CD4-positive, alpha-beta T cell (primary cell): ENCODE results near the gene RNF175. TPM values are rescaled to one million over a fixed set of nuclear protein-coding genes. Genes with fewer than 3 reads are reported as not detected.

Experiments used
- ATAC-seq: fragments of 200-7000 bp; cut with Tn5 transposase; one replicate; pipeline ENCODE4 v1.10.0; 2022; ENCODE audit warnings: mild to moderate bottlenecking; ENCODE audit not compliant: poor library complexity
- CTCF ChIA-PET: fragments of 350-600 bp; sonication (Branson Sonifier 250); formaldehyde crosslinking; loops from one replicate; lab custom pipeline; 2021; ENCODE audit warnings: antibody characterized with exemption, inconsistent platforms; lab: Charles Lee
- POLR2A ChIA-PET: fragments of 350-600 bp; sonication (Branson Sonifier 250); formaldehyde crosslinking; loops from one replicate; lab custom pipeline; 2021; ENCODE audit warnings: antibody characterized with exemption, inconsistent platforms; lab: Charles Lee
- DNase-seq, 14 experiments: peaks; one replicate each; pipeline ENCODE4 v3.0.0-alpha.2; 2013 to 2020; ENCODE audit warnings: mixed read lengths in 2 of 14
- H3K27ac ChIP-seq, 2 donors: one replicate each; pipeline versions ENCODE4 v1.5.1 to v1.7.0; 2013; ENCODE audit warnings: low read length in 2 of 2, low read depth in 1 of 2, mild to moderate bottlenecking in 1 of 2
- H3K27me3 ChIP-seq, 2 experiments: 1 replicate in 1 of 2; 2 replicates in 1 of 2; pipeline versions ENCODE4 v1.6.1 to v1.7.0; 2013; ENCODE audit warnings: low read length in 2 of 2, control low read depth in 1 of 2, mild to moderate bottlenecking in 1 of 2, moderate library complexity in 1 of 2; ENCODE audit not compliant: insufficient read depth in 2 of 2, control insufficient read depth in 1 of 2
- H3K36me3 ChIP-seq: one replicate; pipeline ENCODE4 v1.6.1; 2013; ENCODE audit warnings: low read length, control low read depth; ENCODE audit not compliant: insufficient read depth
- H3K4me1 ChIP-seq: one replicate; pipeline ENCODE4 v1.6.1; 2013; ENCODE audit warnings: low read length, control low read depth; ENCODE audit not compliant: insufficient read depth
- H3K4me3 ChIP-seq: one replicate; pipeline ENCODE4 v1.5.1; 2013; ENCODE audit warnings: mild to moderate bottlenecking, low read length, moderate library complexity
- H3K9me3 ChIP-seq, 2 experiments: 1 replicate in 1 of 2; 2 replicates in 1 of 2; pipeline versions ENCODE4 v1.6.1 to v1.7.0; 2013; ENCODE audit warnings: low read length in 2 of 2, mild to moderate bottlenecking in 2 of 2, control low read depth in 1 of 2, moderate library complexity in 1 of 2; ENCODE audit not compliant: control insufficient read depth in 1 of 2, insufficient read depth in 1 of 2
- H3K27ac Mint-ChIP-seq: one replicate; pipeline ENCODE4 v1.8.0; 2020; ENCODE audit warnings: mixed read lengths
- H3K27me3 Mint-ChIP-seq: one replicate; pipeline ENCODE4 v1.8.0; 2021; ENCODE audit warnings: mixed read lengths
- H3K36me3 Mint-ChIP-seq: one replicate; pipeline ENCODE4 v1.8.0; 2021; ENCODE audit warnings: low read depth, mixed read lengths
- H3K4me1 Mint-ChIP-seq: one replicate; pipeline ENCODE4 v1.8.0; 2021; ENCODE audit warnings: low read depth, mixed read lengths
- H3K4me3 Mint-ChIP-seq: one replicate; pipeline ENCODE4 v1.8.0; 2020; ENCODE audit warnings: mild to moderate bottlenecking, mixed read lengths
- H3K9me3 Mint-ChIP-seq: one replicate; pipeline ENCODE4 v1.8.0; 2020; ENCODE audit warnings: mixed read lengths
- CTCF ChIP-seq: fragments of 200-600 bp; IDR thresholded peaks from one replicate; pipeline ENCODE4 v1.8.0; 2022; ENCODE audit warnings: antibody characterized with exemption, mild to moderate bottlenecking
- intact Hi-C, 2 experiments: fragments of 100-400 bp; cut with DNase I in 1 of 2; cut with micrococcal nuclease in 1 of 2; formaldehyde crosslinking; loops; one replicate each; pipeline versions ENCODE4 v1.15.1 to v1.9.0; 2023 to 2025; cut with DNase I, micrococcal nuclease
- total RNA-seq, 174 experiments: library from RNA in 2 of 174; stranded (reverse) in 2 of 174; gene quantifications; one replicate each; pipeline ENCODE4 v1.2.3 and lab custom pipeline; 2021 to 2026

RNF175 gene
- total RNA-seq, 2 experiments from 2014 or later, result 1.4 to 1.8 TPM

- CTCF ChIA-PET, result no interaction called here
- no peak for ATAC-seq
- H3K9me3 Mint-ChIP-seq, result no peaks in the 10 kb centered on the region
- no peaks in the 10 kb centered on the region for H3K9me3 ChIP-seq
- POLR2A ChIA-PET, result no interaction called here
- DNase-seq, result no peak
- no peak overlapping the region for H3K4me3 ChIP-seq
- intact Hi-C loops, result no loop called here
- H3K27ac ChIP-seq, result no peak overlapping the region
- no peak overlapping the region for H3K27ac Mint-ChIP-seq
- TF ChIP-seq CTCF, result no peak
- peaks cover 6% of the 10 kb centered on the region for H3K4me1 ChIP-seq
- no peak overlapping the region for H3K4me3 Mint-ChIP-seq
- H3K27me3 ChIP-seq, result no peaks in the 10 kb centered on the region
- H3K27me3 Mint-ChIP-seq, result peaks cover 6% of the 10 kb centered on the region
- H3K4me1 Mint-ChIP-seq, result peaks cover 13% of the 10 kb centered on the region
- H3K36me3 Mint-ChIP-seq, result no peaks in the 10 kb centered on the region
- H3K36me3 ChIP-seq, result no peaks in the 10 kb centered on the region
Observed at GRCh38 chr4:153704522-153704921, 55.3 kb downstream of the RNF175 start.

GRCh38 chr4:153684971-153685371 lies 74.9 kb downstream of the RNF175 start:
- ChIA-PET POLR2A (interaction anchor here (1.2 kb wide), 1 partner anchor 217 kb away, joined by 3 read pairs; no protein-coding TSS in a partner anchor), CTCF (no interaction called here)
- Mint-ChIP-seq H3K4me3 (peak overlapping the region; percentile 89), H3K27ac (no peak overlapping the region), H3K36me3 (peaks cover 39% of the 10 kb centered on the region), H3K4me1 (peaks cover 17% of the 10 kb centered on the region), H3K9me3 (peaks cover 9% of the 10 kb centered on the region), H3K27me3 (peaks cover 27% of the 10 kb centered on the region)
- Histone ChIP-seq H3K27ac (no peak overlapping the region), H3K27me3 (peaks cover 8 to 12% of the 10 kb centered on the region in 2 experiments), H3K9me3 (peaks cover 7 to 20% of the 10 kb centered on the region in 2 experiments), H3K4me1 (peaks cover 17% of the 10 kb centered on the region), H3K4me3 (peak overlapping the region; percentile 69), H3K36me3 (no peaks in the 10 kb centered on the region)
- TF ChIP-seq CTCF, result no peak
- intact Hi-C loops, result no loop called here
- ATAC-seq, result no peak
- peak in 2 of 14 experiments; percentile 4 to 7 for DNase-seq

DNA sequence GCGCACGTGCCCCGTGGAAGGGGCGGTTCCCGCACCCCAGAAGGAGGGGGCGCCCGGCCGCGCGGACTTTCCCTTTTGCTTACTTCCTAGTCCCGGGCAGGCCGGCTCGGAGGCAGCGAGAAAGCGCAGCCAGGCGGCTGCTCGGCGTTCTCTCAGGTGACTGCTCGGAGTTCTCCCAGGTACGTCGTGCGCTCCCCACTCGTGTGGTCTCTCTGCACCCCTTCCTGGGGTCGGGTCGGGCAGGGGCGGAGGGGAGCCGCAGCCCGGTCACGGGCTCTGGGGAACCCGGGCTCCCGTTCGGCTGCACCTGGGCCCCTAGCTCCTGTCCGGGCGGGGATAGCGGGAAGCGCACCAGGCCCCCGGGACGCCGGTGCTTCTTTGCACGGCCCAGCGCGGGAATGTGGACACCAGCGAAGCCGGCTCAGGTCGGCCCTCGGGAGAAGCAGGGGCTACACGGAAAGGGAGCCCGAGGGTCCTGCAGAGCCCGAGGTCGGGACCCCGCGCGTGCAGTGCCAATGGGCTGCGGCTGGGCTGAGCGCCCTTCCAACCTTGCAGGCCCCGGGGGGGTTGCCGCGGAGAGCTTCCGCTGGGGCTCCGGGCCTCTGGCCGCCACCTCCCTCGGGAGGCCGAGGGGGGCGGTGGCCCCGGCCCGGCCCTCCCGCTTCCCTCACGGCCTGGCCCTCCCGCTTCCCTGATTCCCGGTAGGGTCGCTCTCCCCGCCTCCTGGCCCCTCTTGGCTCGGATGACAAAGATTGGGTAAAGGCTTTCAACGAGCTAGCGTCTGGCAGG lies 75.4 kb downstream of the RNF175 start, which contains the start of gene TLR2:
Gene TLR2, plus strand, starts transcription at position 99 of the 789 bp plus-strand sequence. CDS start 18,628 bp downstream, outside the sequence.
- H3K36me3 ChIP-seq, result no peaks in the 10 kb centered on the region
- ATAC-seq, result peak; percentile 88
- ChIA-PET POLR2A (interaction anchor here (1.2 kb wide), 1 partner anchor 217 kb away, joined by 3 read pairs; no protein-coding TSS in a partner anchor), CTCF (interaction anchor here (1.5 kb wide), 1 partner anchor 38 kb away, joined by 3 read pairs; no protein-coding TSS in a partner anchor)
- no peak within 1 kb of the TSS for H3K27ac ChIP-seq
- Mint-ChIP-seq H3K9me3 (peaks cover 9% of the 10 kb centered on the region), H3K4me3 (peak within 1 kb of the TSS; percentile 89), H3K4me1 (peaks cover 17% of the 10 kb centered on the region), H3K27me3 (peaks cover 27% of the 10 kb centered on the region), H3K36me3 (peaks cover 33% of the 10 kb centered on the region), H3K27ac (no peak within 1 kb of the TSS)
- peaks cover 8 to 12% of the 10 kb centered on the region in 2 experiments for H3K27me3 ChIP-seq
- peak; percentile 33 to 86 (median 53) for DNase-seq
- peak within 1 kb of the TSS; percentile 69 for H3K4me3 ChIP-seq
- H3K9me3 ChIP-seq, result peaks cover 7 to 16% of the 10 kb centered on the region in 2 experiments
- TF ChIP-seq CTCF, result peak; percentile 9
- intact Hi-C loops, result no loop called here
- peaks cover 17% of the 10 kb centered on the region for H3K4me1 ChIP-seq
